GM23248 (cell line): ENCODE data around the gene CAMK4. TPM values are rescaled to one million over a fixed set of nuclear protein-coding genes. Genes with fewer than 3 reads are reported as not detected.
"Not testable (repeated sequence)": the region's sequence is repeated elsewhere in the genome, so short reads cannot be mapped to it uniquely, and the experiment has no call there.

ENCODE experiments used
- DNase-seq: peaks from one replicate; pipeline ENCODE4 v3.0.0-alpha.2; 2015
- H2AFZ ChIP-seq: fragments of 200-600 bp; sonication (generic); 2 replicates; pipeline ENCODE4 v1.6.1; 2016; ENCODE audit warnings: antibody characterized with exemption
- H3F3A ChIP-seq: fragments of 200-600 bp; sonication (generic); 2 replicates; pipeline ENCODE4 v1.6.1; 2016; ENCODE audit warnings: mild to moderate bottlenecking, antibody characterized with exemption, mixed run types; ENCODE audit not compliant: insufficient read depth
- H3K27ac ChIP-seq: fragments of 200-600 bp; sonication (generic); 2 replicates; pipeline ENCODE4 v1.5.1; 2016; ENCODE audit warnings: mild to moderate bottlenecking
- H3K27me3 ChIP-seq: fragments of 200-600 bp; sonication (generic); replicated peaks from 2 replicates; pipeline ENCODE4 v1.6.1; 2016; ENCODE audit warnings: mild to moderate bottlenecking; ENCODE audit not compliant: insufficient read depth
- H3K36me3 ChIP-seq: fragments of 200-600 bp; sonication (generic); 2 replicates; pipeline ENCODE4 v1.6.1; 2016; ENCODE audit warnings: low read depth, mild to moderate bottlenecking
- H3K4me1 ChIP-seq: fragments of 200-600 bp; sonication (generic); 2 replicates; pipeline ENCODE4 v1.6.1; 2016; ENCODE audit warnings: mild to moderate bottlenecking; ENCODE audit not compliant: insufficient read depth
- H3K4me2 ChIP-seq: fragments of 200-600 bp; sonication (generic); one replicate; pipeline ENCODE4 v1.6.1; 2016; ENCODE audit warnings: mild to moderate bottlenecking; ENCODE audit not compliant: unreplicated experiment
- H3K4me3 ChIP-seq: fragments of 200-600 bp; sonication (generic); 2 replicates; pipeline ENCODE4 v1.5.1; 2016; ENCODE audit warnings: mild to moderate bottlenecking
- H3K79me2 ChIP-seq: fragments of 200-600 bp; sonication (generic); 2 replicates; pipeline ENCODE4 v1.6.1; 2016; ENCODE audit warnings: mild to moderate bottlenecking; ENCODE audit not compliant: insufficient read depth
- H3K9ac ChIP-seq: fragments of 200-600 bp; sonication (generic); 2 replicates; pipeline ENCODE4 v1.6.1; 2016; ENCODE audit warnings: mild to moderate bottlenecking
- H3K9me2 ChIP-seq: fragments of 200-600 bp; sonication (generic); 2 replicates; pipeline ENCODE4 v1.6.1; 2016; ENCODE audit warnings: mixed run types, mild to moderate bottlenecking, moderate library complexity; ENCODE audit not compliant: insufficient read depth
- H3K9me3 ChIP-seq: fragments of 200-600 bp; sonication (generic); one replicate; pipeline ENCODE4 v1.6.1; 2017; ENCODE audit warnings: low read depth
- H4K20me1 ChIP-seq: fragments of 200-600 bp; sonication (generic); 2 replicates; pipeline ENCODE4 v1.6.0; 2016; ENCODE audit not compliant: insufficient read depth
- EZH2 ChIP-seq: fragments of 200-600 bp; sonication (generic); IDR thresholded peaks from 2 replicates; pipeline ENCODE4 v1.6.1; 2018; ENCODE audit warnings: antibody characterized with exemption, mild to moderate bottlenecking; ENCODE audit not compliant: insufficient read depth, poor library complexity, severe bottlenecking
- EZH2phosphoT487 ChIP-seq: fragments of 200-600 bp; sonication (generic); IDR thresholded peaks from 2 replicates; pipeline ENCODE4 v1.6.1; 2018; ENCODE audit warnings: antibody characterized with exemption, moderate library complexity, mild to moderate bottlenecking, low read depth; ENCODE audit not compliant: insufficient read depth
- WGBS, 2 experiments: methylation state at CpG; one replicate each; pipeline ENCODE4 v1.1.6; 2015 to 2017; ENCODE audit warnings: low lambda C conversion rate in 2 of 2, low coverage in 1 of 2; ENCODE audit errors: missing lambda C conversion rate in 2 of 2; 5-methylcytosine and 5-hydroxymethylcytosine counted together
- in situ Hi-C: fragments of 300-500 bp; cut with MboI; formaldehyde crosslinking; loops from 2 replicates; pipeline ENCODE4 v1.15.0; 2020
- polyA plus RNA-seq: library from polyadenylated mRNA; unstranded; fragments of >200 nt; fragmentation: Nextera tagmentation; extraction: Ambion mirVana; gene quantifications from 2 replicates; pipeline ENCODE4 v1.2.1, GENCODE V29; 2016
- total RNA-seq: library from RNA; depleted of rRNA; stranded (reverse); fragments of >200 nt; shearing (Covaris generic); gene quantifications from 2 replicates; pipeline ENCODE4 v1.2.3, GENCODE V29; 2014

CAMK4 gene
- total and polyA plus RNA-seq, 2 experiments from 2014 or later, result 3.2 to 3.6 TPM

DNA sequence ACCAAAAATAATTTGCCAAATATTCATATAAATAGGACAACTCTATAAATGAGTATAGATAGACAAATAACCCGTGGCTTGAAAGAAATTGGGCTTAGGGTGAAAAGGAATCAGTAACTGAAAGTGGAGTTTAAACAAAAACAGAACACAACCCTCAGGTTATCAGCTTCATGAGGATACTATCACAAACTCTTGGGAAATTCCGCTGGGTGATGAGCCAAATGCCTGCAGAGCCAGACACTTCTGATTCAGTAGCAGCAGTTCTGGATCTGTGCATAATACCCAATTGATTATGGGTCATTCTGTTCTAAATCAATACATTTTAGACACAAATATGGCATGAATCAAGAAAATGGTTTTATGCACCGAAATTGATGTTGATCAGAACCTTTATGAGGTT is 72.4 kb downstream of the CAMK4 start:
- H4K20me1 ChIP-seq, result no peaks in the 10 kb centered on the region
- in situ Hi-C loops, result no loop called here
- WGBS, 2 experiments, result 32 to 37% methylated on average over 3 of the region's 3 CpGs
- H3K9me3 ChIP-seq, result no peaks in the 10 kb centered on the region
- H3K27ac ChIP-seq, result no peak overlapping the region
- no peak overlapping the region for H2AFZ ChIP-seq
- no peak overlapping the region for H3K4me3 ChIP-seq
- no peak overlapping the region for H3K4me2 ChIP-seq
- H3K27me3 ChIP-seq, result no peaks in the 10 kb centered on the region
- H3K36me3 ChIP-seq, result no peaks in the 10 kb centered on the region
- no peaks in the 10 kb centered on the region for H3K4me1 ChIP-seq
- no peaks in the 10 kb centered on the region for H3K79me2 ChIP-seq
- H3K9ac ChIP-seq, result no peak overlapping the region
- no peaks in the 10 kb centered on the region for H3F3A ChIP-seq
- H3K9me2 ChIP-seq, result no peaks in the 10 kb centered on the region
- TF ChIP-seq EZH2phosphoT487 (no peak), EZH2 (no peak)
- DNase-seq, result no peak

DNA sequence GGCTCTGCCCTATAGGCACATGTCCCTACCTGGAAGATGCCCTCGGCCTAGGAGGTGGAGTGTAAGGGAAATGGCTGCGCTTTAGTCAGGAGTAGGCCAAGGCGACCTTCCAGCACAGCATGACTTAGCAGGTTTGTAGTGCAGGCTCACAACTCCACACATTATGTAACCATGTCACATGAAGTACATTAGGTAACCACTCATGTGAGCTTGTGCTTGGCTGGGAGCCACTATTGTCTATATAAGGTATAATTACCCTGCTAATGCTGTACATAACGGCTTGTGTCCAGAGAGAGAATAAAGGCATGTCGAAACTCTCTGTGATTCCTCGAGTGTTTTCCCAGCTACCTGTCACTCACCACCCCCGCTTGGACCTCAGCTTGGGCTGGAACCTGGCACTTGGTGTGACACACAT is 74.9 kb downstream of the CAMK4 start:
- WGBS, 2 experiments, result 66 to 74% methylated on average over 7 of the region's 7 CpGs
- Histone ChIP-seq H3F3A (no peaks in the 10 kb centered on the region), H3K4me3 (no peak overlapping the region), H3K36me3 (no peaks in the 10 kb centered on the region), H3K9me3 (no peaks in the 10 kb centered on the region), H3K27me3 (no peaks in the 10 kb centered on the region), H3K27ac (no peak overlapping the region), H2AFZ (no peak overlapping the region), H4K20me1 (no peaks in the 10 kb centered on the region), H3K4me1 (no peaks in the 10 kb centered on the region), H3K9me2 (no peaks in the 10 kb centered on the region), H3K9ac (no peak overlapping the region), H3K4me2 (no peak overlapping the region), H3K79me2 (no peaks in the 10 kb centered on the region)
- TF ChIP-seq EZH2 (no peak), EZH2phosphoT487 (no peak)
- in situ Hi-C loops, result no loop called here
- DNase-seq, result peak; percentile 6

DNA sequence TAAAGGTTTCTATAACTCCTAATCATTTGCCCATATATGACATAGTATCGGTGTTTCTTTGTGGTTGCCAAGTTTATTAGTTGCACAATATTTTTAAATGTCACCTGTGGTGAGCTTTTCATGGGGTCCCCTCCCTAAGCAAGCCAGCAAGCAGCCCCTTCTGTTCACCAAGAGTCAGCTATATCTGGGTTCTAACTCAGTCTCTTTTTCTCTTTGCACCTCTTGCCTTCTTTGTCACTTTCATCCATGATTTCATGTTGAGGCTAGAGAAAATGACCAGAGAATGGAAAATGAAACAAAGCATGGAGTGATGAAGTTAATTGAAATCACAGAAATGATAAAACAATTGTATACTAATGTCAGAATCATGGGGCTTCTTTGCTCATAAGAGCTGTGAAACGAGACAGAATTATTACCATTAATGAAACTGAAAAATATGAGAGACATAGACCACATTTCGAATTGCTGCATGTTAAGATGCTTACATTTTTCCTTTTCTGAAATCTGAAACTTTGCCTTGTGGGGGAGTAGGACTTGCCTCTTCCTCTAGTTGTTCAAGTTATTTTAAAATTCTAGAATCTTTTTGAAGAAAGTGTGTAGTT is 75.7 kb downstream of the CAMK4 start:
- no peaks in the 10 kb centered on the region for H3F3A ChIP-seq
- no peaks in the 10 kb centered on the region for H3K9me2 ChIP-seq
- H3K36me3 ChIP-seq, result no peaks in the 10 kb centered on the region
- no peak overlapping the region for H3K4me2 ChIP-seq
- no peaks in the 10 kb centered on the region for H3K9me3 ChIP-seq
- no peaks in the 10 kb centered on the region for H3K79me2 ChIP-seq
- in situ Hi-C loops, result no loop called here
- H3K27ac ChIP-seq, result no peak overlapping the region
- no peaks in the 10 kb centered on the region for H4K20me1 ChIP-seq
- DNase-seq, result no peak
- H2AFZ ChIP-seq, result no peak overlapping the region
- 38 to 39% methylated on average over 3 of the region's 3 CpGs for WGBS, 2 experiments
- H3K27me3 ChIP-seq, result no peaks in the 10 kb centered on the region
- H3K4me3 ChIP-seq, result no peak overlapping the region
- TF ChIP-seq EZH2 (no peak), EZH2phosphoT487 (no peak)
- H3K4me1 ChIP-seq, result no peaks in the 10 kb centered on the region
- no peak overlapping the region for H3K9ac ChIP-seq

DNA sequence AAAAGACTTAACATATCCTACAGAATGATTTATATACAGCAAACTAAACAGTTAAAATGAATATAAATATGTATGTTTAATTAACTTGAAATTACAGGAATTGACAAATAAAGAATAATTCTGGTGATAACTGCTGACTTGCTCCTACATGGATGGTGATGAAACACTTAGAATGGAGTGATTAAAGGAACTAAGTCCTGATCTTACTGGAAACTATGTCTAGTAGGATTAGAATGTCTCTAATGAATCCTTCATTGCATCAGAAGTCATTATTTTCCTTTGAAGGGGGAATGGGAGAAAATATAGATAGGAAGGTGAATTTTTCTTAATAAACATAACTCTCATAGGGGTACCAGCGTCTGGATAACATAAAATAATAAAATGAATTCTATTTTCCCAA is 77.1 kb downstream of the CAMK4 start:
- no peak overlapping the region for H3K9ac ChIP-seq

DNA sequence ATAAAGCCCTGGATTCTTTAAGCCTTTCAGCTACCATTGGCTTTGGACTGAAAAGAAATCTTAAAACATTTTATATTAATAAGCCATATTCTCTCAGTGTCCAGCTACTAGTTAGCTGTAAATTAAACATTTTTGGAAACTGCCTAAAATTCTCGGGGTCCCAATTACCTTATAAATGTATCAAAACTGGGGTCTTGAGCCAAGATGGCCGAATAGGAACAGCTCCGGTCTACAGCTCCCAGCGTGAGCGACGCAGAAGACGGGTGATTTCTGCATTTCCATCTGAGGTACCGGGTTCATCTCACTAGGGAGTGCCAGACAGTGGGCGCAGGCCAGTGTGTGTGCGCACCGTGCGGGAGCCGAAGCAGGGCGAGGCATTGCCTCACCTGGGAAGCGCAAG is 77.9 kb downstream of the CAMK4 start:
- H4K20me1 ChIP-seq, H3F3A ChIP-seq, H3K4me1 ChIP-seq, H3K79me2 ChIP-seq, H2AFZ ChIP-seq, H3K9ac ChIP-seq, H3K36me3 ChIP-seq, H3K4me2 ChIP-seq, DNase-seq, in situ Hi-C loops, H3K27me3 ChIP-seq, H3K27ac ChIP-seq, H3K9me3 ChIP-seq, H3K4me3 ChIP-seq, H3K9me2 ChIP-seq: not testable (repeated sequence)
- WGBS, 2 experiments, result 74 to 75% methylated on average over 14 to 15 of the region's 15 CpGs

More for the DNA sequence above, 77.1 kb downstream of the CAMK4 start:
- Histone ChIP-seq H4K20me1 (no peaks in the 10 kb centered on the region), H3K4me1 (no peaks in the 10 kb centered on the region), H3K9me2 (no peaks in the 10 kb centered on the region), H2AFZ (no peak overlapping the region), H3K27ac (no peak overlapping the region), H3K9me3 (no peaks in the 10 kb centered on the region), H3K4me3 (no peak overlapping the region), H3K36me3 (no peaks in the 10 kb centered on the region), H3K27me3 (no peaks in the 10 kb centered on the region), H3K4me2 (no peak overlapping the region), H3F3A (no peaks in the 10 kb centered on the region), H3K79me2 (no peaks in the 10 kb centered on the region)
- 9 to 12% methylated on average over 1 of the region's 1 CpG for WGBS, 2 experiments
- in situ Hi-C loops, result no loop called here
- no peak for TF ChIP-seq EZH2
- TF ChIP-seq EZH2phosphoT487, result no peak
- no peak for DNase-seq
